Retinal pigment epithelial cell (primary cell): ENCODE results near the gene NTRK3.
A peak's percentile ranks its signal among the peaks of the same experiment; 100 is the strongest.

ENCODE experiments used
- DNase-seq: peaks from one replicate; pipeline ENCODE4 v3.0.0-alpha.2; 2010; ENCODE audit warnings: low read depth
- H3K4me3 ChIP-seq: 2 replicates; pipeline ENCODE4 v1.5.1; 2011; ENCODE audit warnings: mild to moderate bottlenecking, low read length, control low read depth, moderate library complexity
- CTCF ChIP-seq: conservative IDR thresholded peaks from 2 replicates; pipeline ENCODE4 v1.5.1; 2011; ENCODE audit warnings: low read depth, low read length, control low read depth, inconsistent platforms

NTRK3 gene

DNA sequence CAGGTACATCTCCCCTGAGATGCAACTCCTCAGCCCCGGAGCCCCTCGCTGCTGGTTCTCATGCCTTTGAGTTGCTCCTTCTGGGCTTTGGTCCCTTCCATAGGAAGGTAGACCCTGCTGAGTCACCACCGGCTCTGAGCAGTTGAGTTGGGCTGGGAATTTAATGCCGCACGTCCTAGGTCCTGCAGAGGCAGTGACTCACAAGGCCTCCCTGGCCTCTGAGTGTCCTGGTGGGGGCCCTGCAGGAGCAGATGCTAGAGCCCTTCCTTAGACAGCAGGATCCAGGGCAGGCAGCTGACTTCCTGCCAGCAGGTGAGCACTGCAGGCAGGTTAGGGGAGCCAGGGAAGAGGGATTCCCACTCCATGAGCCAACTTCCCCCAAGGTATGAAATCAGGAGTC is 5.5 kb upstream of the NTRK3 start:
- no peak for DNase-seq
- H3K4me3 ChIP-seq, result no peak overlapping the region
- no peak for TF ChIP-seq CTCF

GRCh38 chr15:88258093-88258641 is 1.6 kb upstream of the NTRK3 start:
- DNase-seq, result no peak
- H3K4me3 ChIP-seq, result no peak overlapping the region
- TF ChIP-seq CTCF, result peak; percentile 49

DNA sequence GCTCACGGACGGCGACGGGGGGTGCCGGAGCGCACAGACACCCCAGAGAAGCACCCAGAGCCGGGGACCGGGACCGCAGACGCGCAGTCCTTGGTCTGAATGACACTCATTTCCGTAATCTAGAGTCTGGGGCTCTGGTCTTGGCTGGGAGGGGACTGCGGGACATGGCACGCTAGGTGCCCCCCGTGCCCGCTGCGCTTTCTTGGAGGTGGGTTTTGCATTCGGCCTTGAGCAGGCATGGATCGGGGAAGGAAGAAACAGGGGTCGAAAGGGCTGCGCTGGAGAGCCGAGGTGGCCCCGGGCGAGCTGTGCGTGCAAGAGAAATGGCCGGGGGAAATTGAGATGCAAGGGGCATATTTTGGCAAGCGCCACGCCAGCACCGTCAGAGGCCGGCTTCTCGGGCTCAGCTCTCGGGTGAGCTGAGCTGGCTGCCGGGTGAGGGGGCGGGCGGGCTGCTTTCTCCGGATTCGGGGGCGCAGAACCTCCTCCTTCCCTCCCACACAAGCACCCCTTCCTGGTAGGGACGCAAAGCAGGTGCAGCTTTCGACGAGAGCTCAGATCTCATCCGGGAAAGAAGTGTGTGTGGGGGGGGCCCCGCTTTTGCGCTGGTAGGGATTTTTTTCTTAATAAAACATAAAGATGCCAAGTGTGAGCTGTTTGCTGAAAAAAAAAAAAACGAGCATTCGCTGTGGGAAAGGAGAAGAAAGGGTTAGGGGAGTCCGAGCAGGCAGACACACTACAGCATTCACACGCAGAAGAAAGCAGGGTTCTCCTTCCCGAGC is 963 bp upstream of the NTRK3 start:
- no peak for DNase-seq
- peak overlapping the region; percentile 21 for H3K4me3 ChIP-seq
- TF ChIP-seq CTCF, result no peak

DNA sequence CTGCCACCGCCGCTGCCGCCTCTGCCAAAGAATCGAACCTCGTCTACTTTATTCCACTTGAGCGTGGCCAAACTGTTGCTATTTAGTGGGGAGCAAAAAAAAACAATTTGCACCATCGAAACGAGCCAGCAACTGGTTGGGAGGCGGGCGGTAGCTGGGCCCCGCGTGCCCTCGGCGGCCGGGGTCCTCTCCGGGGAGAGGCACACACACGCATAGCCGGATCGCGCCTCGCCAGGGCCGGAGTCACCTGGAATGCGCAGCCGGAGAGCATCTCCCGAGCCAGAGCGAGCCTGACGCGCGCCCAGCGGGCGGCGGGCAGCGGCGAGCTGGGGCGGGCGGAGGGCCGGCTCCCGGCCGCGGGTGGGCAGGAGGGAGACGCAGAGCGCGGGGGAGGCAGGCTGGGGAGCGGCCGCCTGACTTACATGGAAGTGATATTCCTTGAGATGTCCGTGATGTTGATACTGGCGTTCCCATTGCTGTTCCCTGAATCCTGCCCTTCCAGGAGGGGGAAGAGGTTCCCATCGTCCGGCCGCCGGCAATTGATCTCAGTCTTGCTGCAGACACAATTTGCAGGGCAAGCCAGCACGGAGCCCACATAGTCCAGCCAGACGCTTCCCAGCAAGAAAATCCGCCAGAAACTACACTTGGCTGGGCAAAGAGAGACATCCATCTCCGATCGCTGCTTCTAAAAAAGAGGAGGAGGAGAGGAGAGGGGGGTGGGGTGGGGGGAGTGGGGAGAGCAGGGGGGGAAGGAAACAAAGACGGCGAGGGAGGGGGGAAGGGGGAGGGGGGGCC is 858 bp downstream of the NTRK3 start:
- DNase-seq, result no peak
- TF ChIP-seq CTCF, result no peak
- H3K4me3 ChIP-seq, result peak overlapping the region; percentile 30

DNA sequence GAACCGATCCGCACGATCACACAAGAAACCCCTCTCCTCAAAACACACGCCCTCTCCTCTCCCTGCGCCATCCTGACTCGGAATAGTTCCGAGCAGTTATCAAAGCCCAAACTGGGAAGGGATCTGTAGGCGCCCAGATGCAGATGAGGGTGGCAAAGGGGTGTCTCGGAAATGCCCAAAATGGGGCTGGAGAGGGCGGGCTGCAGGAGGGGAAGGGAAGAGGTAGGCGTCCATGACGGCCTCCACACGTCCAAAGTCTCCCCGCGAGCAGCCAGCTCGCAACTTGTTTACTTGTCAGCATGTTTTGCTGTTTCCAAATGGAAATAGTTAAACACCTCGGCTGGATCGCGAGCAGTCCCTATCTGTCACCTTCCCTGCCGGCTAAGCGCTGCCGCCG is 1.5 kb downstream of the NTRK3 start:
- no peak for TF ChIP-seq CTCF
- no peak for DNase-seq
- H3K4me3 ChIP-seq, result no peak overlapping the region

DNA sequence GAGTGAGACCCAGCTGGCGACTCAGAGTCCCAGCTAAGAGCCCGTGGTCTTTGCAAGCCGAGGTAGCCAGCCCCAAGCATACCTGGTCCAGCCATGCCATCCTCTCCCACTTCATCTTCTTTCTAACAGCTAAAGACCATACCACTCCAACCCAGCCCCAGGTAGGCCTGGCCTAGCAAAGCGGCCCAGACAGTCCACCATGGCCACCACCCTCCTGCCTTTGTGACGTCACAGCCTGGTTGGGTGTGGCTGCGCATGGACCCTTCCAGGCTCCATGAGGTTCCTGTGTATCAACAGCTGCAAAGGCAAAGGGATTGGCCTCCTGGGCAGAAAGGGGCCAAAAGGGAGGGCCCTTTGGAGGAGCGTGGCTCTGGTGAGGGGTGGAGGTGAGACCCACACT is 4.1 kb downstream of the NTRK3 start:
- H3K4me3 ChIP-seq, result no peak overlapping the region
- no peak for DNase-seq
- TF ChIP-seq CTCF, result no peak
